ENCODE results near the gene CAMKK2.

DNA sequence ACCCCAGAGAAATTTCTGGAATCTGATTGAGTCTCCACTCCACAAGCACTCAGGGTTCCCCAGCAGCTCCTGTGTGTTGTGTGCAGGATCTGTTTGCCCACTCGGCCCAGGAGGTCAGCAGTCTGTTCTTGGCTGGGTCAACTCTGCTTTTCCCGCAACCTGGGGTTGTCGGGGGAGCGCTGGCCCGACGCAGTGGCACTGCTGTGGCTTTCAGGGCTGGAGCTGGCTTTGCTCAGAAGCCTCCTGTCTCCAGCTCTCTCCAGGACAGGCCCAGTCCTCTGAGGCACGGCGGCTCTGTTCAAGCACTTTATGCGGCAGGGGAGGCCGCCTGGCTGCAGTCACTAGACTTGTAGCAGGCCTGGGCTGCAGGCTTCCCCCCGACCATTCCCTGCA, 62.9 kb downstream of the CAMKK2 start:
- TF ChIP-seq, protein P1, sequence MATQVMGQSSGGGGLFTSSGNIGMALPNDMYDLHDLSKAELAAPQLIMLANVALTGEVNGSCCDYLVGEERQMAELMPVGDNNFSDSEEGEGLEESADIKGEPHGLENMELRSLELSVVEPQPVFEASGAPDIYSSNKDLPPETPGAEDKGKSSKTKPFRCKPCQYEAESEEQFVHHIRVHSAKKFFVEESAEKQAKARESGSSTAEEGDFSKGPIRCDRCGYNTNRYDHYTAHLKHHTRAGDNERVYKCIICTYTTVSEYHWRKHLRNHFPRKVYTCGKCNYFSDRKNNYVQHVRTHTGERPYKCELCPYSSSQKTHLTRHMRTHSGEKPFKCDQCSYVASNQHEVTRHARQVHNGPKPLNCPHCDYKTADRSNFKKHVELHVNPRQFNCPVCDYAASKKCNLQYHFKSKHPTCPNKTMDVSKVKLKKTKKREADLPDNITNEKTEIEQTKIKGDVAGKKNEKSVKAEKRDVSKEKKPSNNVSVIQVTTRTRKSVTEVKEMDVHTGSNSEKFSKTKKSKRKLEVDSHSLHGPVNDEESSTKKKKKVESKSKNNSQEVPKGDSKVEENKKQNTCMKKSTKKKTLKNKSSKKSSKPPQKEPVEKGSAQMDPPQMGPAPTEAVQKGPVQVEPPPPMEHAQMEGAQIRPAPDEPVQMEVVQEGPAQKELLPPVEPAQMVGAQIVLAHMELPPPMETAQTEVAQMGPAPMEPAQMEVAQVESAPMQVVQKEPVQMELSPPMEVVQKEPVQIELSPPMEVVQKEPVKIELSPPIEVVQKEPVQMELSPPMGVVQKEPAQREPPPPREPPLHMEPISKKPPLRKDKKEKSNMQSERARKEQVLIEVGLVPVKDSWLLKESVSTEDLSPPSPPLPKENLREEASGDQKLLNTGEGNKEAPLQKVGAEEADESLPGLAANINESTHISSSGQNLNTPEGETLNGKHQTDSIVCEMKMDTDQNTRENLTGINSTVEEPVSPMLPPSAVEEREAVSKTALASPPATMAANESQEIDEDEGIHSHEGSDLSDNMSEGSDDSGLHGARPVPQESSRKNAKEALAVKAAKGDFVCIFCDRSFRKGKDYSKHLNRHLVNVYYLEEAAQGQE (tag by site-specific recombination; IDR thresholded peaks at IDR 0.05), result no peak
- TF ChIP-seq ZNF155 (tag by site-specific recombination; IDR thresholded peaks at IDR 0.05), result no peak
- TF ChIP-seq, protein P2, sequence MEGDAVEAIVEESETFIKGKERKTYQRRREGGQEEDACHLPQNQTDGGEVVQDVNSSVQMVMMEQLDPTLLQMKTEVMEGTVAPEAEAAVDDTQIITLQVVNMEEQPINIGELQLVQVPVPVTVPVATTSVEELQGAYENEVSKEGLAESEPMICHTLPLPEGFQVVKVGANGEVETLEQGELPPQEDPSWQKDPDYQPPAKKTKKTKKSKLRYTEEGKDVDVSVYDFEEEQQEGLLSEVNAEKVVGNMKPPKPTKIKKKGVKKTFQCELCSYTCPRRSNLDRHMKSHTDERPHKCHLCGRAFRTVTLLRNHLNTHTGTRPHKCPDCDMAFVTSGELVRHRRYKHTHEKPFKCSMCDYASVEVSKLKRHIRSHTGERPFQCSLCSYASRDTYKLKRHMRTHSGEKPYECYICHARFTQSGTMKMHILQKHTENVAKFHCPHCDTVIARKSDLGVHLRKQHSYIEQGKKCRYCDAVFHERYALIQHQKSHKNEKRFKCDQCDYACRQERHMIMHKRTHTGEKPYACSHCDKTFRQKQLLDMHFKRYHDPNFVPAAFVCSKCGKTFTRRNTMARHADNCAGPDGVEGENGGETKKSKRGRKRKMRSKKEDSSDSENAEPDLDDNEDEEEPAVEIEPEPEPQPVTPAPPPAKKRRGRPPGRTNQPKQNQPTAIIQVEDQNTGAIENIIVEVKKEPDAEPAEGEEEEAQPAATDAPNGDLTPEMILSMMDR (tag by site-specific recombination; IDR thresholded peaks at IDR 0.05), result no peak
- TF ChIP-seq, protein P3, sequence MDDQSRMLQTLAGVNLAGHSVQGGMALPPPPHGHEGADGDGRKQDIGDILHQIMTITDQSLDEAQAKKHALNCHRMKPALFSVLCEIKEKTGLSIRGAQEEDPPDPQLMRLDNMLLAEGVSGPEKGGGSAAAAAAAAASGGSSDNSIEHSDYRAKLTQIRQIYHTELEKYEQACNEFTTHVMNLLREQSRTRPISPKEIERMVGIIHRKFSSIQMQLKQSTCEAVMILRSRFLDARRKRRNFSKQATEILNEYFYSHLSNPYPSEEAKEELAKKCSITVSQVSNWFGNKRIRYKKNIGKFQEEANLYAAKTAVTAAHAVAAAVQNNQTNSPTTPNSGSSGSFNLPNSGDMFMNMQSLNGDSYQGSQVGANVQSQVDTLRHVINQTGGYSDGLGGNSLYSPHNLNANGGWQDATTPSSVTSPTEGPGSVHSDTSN (CRISPR knock-in tag; IDR thresholded peaks at IDR 0.05), result no peak
- no peak for TF ChIP-seq ZBTB7A (tag by site-specific recombination; IDR thresholded peaks at IDR 0.05; ENCODE audit: low read depth)
- TF ChIP-seq KLF8 (tag by site-specific recombination; IDR thresholded peaks at IDR 0.05), result no peak
- TF ChIP-seq ZBTB1 (tag by site-specific recombination; IDR thresholded peaks at IDR 0.05), result no peak
- no peak for TF ChIP-seq ZNF837 (tag by site-specific recombination; IDR thresholded peaks at IDR 0.05)
- TF ChIP-seq, protein P4, sequence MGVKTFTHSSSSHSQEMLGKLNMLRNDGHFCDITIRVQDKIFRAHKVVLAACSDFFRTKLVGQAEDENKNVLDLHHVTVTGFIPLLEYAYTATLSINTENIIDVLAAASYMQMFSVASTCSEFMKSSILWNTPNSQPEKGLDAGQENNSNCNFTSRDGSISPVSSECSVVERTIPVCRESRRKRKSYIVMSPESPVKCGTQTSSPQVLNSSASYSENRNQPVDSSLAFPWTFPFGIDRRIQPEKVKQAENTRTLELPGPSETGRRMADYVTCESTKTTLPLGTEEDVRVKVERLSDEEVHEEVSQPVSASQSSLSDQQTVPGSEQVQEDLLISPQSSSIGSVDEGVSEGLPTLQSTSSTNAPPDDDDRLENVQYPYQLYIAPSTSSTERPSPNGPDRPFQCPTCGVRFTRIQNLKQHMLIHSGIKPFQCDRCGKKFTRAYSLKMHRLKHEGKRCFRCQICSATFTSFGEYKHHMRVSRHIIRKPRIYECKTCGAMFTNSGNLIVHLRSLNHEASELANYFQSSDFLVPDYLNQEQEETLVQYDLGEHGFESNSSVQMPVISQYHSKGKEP (tag by site-specific recombination; IDR thresholded peaks at IDR 0.05), result no peak
- TF ChIP-seq ZNF114 (tag by site-specific recombination; IDR thresholded peaks at IDR 0.05), result no peak
- TF ChIP-seq ZNF830 (tag by site-specific recombination; IDR thresholded peaks at IDR 0.05; ENCODE audit: low read depth), result no peak
